ENCODE data around the gene FGFR2. TPM values are rescaled to one million over a fixed set of nuclear protein-coding genes. Genes with fewer than 3 reads are reported as not detected.
"Not testable (repeated sequence)": the region's sequence is repeated elsewhere in the genome, so short reads cannot be mapped to it uniquely, and the experiment has no call there.

Gene FGFR2
- total RNA-seq, 2 experiments from 2014 or later, result not detected

GRCh38 chr10:121530481-121531075 is 67.7 kb downstream of the FGFR2 start:
- POLR2A ChIA-PET, result no interaction called here
- CTCF ChIA-PET, result no interaction called here

GRCh38 chr10:121527690-121528089 is 70.6 kb downstream of the FGFR2 start:
- POLR2A ChIA-PET, result no interaction called here
- CTCF ChIA-PET, result no interaction called here

- CTCF ChIA-PET, result no interaction called here
- POLR2A ChIA-PET, result no interaction called here
Measured at GRCh38 chr10:121526801-121527221, 71.4 kb downstream of the FGFR2 start.

GRCh38 chr10:121526135-121526790 is 72.0 kb downstream of the FGFR2 start:
- POLR2A ChIA-PET, result no interaction called here
- CTCF ChIA-PET, result no interaction called here

DNA sequence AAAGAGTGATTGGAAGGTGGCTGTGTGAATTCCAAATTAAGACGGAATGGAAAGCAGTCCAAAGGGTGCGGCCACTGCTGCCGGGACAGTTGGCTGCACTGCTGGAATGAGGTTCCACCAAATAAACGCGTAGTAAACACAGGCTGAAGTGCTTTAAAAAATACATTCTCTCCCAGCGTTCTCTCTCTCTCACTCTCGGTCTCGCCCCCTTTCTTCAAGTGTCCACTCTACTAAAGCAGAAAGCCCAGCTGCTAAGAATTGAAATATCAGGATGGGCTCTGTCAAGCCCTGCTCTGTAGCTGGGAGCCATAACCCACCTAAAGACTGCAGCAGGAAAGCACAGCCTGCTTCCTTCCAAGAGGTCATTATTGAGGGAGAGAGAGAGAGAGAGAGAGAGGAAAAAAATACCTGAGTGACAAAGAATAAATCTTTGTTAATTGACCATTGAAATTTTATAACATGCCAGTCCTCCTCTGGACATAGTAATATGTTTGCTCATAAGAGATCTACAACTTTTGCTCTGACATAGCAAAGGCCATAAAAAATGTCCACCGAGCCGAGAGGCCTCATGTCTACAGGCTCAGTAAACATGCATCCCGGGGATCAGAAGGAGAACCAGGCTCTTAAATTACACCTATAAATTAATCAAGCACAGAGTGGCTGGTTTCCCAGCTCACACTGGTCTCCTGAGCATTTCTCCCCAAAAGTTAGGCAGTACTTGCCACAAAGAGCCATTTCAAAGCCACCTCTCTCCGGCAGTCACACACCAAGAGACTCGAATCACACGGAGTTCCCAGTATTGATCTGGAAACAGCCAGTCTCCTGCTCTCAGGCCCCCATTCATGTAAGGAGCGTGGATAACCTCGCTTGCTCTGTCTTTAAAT is 72.8 kb downstream of the FGFR2 start:
- POLR2A ChIA-PET, result no interaction called here
- CTCF ChIA-PET, result no interaction called here

- ChIA-PET POLR2A (no interaction called here), CTCF (no interaction called here)
Measured at GRCh38 chr10:121524157-121524817, 74.0 kb downstream of the FGFR2 start.

DNA sequence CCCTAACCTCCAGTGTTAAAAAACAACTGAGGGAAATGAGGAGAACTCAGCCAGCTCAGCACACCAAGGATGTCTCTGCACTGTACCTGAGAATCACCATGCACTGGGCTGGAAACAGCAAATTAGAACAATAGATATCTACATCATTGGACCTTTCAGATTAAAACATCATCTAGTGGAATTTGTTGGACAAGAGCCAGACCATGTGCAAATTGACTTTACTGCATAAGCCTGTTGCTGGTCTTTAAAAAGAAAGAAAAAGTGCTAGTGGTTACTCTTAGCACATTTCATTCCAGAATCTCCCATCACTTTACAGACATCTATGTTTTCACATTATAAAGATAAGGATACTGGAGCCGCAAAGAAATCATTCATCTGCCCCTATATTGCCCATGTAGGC is 75.4 kb downstream of the FGFR2 start:
- ChIA-PET POLR2A (no interaction called here), CTCF (no interaction called here)

DNA sequence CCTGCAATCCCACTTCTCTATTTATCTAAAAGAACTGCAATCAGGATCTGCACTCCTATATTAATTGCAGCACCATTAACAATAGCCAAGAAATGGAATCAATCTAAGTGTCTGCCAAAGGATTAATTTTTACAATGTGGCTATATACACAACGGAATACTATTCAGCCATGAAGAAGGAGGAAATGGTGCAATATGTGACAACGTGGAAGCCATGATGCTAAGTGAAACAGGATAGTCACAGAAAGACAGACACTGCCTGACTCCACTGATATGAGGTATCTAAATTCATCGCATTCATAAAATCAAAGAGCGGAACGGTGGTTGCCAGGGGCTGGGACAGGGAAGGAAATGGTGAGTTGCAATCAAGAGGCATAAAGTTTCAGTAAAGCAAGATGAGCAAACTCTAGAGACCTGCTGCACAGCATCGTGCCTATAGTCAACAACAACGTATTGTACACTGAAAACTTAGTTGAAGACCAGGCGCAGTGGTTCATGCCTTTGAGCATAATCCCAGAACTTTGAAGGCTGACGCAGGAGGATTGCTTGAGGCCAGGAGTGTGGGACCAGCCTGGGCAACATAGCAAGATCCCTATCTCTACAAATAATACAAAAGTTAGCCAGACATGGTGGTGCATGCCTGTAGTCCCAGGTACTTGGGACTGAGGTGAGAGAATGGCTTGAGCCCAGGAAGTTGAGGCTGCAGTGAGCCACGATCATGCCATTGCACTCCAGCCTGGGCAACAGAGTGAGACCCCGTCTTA is 76.3 kb downstream of the FGFR2 start:
- ChIA-PET POLR2A (no interaction called here), CTCF (no interaction called here)

DNA sequence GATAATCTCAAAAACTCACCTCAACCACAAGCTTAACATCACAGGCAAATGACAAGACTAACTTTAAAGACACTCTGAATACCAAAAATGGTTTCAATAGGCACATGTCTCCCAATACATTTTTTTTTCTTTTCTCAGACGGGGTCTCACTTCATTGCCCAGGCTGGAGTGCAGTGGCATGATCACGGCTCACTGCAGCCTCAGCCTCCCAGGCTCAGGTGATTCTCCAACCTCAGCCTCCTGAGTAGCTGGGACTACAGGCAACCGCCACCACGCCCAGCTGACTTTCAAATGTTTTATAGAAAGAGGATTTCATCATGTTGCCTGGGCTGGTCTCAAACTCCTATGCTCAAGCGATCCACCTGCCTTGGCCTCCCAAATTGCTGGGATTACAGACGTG is 77.7 kb downstream of the FGFR2 start:
- CTCF ChIA-PET, result interaction anchor here (0.5 kb wide), 1 partner anchor 812 kb away, joined by 3 read pairs; no protein-coding TSS in a partner anchor
- POLR2A ChIA-PET, result not testable (repeated sequence)

DNA sequence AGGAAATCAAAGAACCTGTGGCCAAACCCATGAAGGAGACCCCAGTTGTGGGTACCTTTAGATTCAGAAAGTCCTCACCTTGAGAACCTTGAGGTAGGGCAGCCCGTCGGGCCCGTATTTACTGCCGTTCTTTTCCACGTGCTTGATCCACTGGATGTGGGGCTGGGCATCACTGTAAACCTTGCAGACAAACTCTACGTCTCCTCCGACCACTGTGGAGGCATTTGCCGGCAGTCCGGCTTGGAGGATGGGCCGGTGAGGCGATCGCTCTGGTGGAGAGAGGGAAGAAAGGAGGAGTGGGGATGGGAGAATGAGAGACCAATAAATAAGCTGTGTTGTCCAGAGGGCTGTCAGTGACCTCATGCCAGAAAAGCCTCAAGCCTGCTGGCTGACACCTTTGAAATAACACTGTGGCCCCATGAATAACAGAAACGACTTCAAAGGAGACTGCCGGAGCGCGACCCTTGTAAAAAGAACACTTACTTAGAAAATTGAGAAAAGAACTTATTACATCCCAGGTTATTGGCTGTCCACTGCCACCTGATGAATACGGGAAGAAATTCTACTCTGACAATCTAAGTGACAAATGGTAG is 78.2 kb downstream of the FGFR2 start:
- ChIA-PET POLR2A (no interaction called here), CTCF (no interaction called here)

- CTCF ChIA-PET, result no interaction called here
- POLR2A ChIA-PET, result no interaction called here
Measured at GRCh38 chr10:121519411-121519810, 78.8 kb downstream of the FGFR2 start.

GRCh38 chr10:121518333-121518732 is 79.9 kb downstream of the FGFR2 start:
- POLR2A ChIA-PET, result no interaction called here
- CTCF ChIA-PET, result no interaction called here

- CTCF ChIA-PET, result no interaction called here
- POLR2A ChIA-PET, result no interaction called here
Measured at GRCh38 chr10:121516093-121516865, 82.0 kb downstream of the FGFR2 start.

GRCh38 chr10:121514141-121514865 is 83.9 kb downstream of the FGFR2 start:
- POLR2A ChIA-PET, result no interaction called here
- CTCF ChIA-PET, result no interaction called here

DNA sequence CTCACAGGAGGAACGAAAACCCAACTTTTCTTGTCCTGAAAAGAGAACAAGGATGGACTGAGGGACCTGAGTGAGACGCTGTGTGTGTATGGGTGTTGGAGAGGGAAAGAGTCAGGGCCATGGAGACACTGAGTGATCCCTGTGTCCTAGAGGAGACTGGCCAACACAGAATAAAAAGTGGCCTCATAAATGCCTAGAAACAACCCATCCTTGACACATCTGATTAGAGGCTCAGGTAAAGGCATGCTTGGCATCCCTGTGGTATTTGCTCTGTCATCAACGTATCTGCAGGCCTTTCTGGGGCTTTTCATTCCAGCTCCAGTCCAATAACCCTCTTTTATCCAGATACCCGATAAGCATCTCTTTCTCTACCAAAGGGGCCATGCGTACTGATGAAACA is 86.3 kb downstream of the FGFR2 start:
- ChIA-PET POLR2A (no interaction called here), CTCF (no interaction called here)

DNA sequence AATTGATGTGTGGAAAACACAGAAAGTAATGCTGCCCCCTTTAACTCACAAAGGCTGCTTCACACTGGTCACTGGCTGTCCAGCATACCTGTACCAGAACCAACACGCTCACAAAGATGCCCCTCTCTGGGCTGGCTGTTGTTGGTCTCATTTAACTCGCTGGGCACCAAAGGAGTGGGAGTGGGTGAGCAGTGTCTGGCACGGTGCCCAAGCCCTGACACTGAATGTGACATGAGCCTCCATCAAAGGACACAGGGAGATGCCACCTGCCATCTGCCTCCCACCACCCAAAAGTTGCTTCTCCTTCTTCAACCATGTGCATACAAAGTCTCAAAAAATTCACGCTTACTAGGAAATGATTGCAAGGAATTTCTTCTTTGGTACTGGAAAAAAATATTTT is 86.8 kb downstream of the FGFR2 start:
- CTCF ChIA-PET, result no interaction called here
- POLR2A ChIA-PET, result interaction anchor here (0.5 kb wide), 1 partner anchor 167 kb away, joined by 3 read pairs; no protein-coding TSS in a partner anchor

DNA sequence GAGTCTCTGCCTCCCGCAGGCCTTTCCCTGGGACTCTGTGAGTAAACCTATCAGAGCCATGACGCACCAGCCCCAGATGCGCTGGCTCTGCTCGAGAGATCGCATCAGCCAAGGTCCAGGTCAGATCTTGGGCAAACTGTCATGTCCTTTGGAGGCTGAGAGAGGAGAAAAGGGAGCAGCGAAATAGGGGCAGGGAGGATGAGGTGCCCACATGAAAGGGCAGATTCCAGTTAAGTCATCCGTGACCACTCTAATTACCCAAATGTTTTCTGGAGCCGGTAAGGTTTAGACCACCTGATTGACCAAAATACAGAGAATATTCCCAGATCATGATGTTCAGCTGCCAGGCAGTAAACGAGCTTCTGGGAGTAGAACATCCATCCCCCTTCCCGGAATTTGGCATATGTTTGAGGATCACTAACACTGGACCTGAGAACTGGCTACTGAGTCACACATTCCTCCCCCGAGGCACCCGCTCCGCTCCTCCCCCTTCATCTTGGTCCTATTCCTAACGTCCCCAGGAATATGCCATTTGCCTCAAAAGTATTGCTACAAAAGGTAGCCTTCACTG is 88.0 kb downstream of the FGFR2 start:
- POLR2A ChIA-PET, result no interaction called here
- CTCF ChIA-PET, result no interaction called here

GRCh38 chr10:121509796-121510195 is 88.4 kb downstream of the FGFR2 start:
- CTCF ChIA-PET, result interaction anchor here (0.7 kb wide), 1 partner anchor 21 kb away, joined by 4 read pairs; no protein-coding TSS in a partner anchor

More at GRCh38 chr10:121509796-121510195, 88.4 kb downstream of the FGFR2 start:
- POLR2A ChIA-PET, result no interaction called here
